Glomerular endothelial cell (primary cell): ENCODE data around the gene CCSER2. TPM values are rescaled to one million over a fixed set of nuclear protein-coding genes. Genes with fewer than 3 reads are reported as not detected.
"Not testable (repeated sequence)": the region's sequence is repeated elsewhere in the genome, so short reads cannot be mapped to it uniquely, and the experiment has no call there.

Source experiments
- DNase-seq: peaks from one replicate; pipeline ENCODE4 v3.0.0-alpha.2; 2011; ENCODE audit warnings: low read depth, low spot score; ENCODE audit errors: extremely low read depth
- total RNA-seq: library from RNA; depleted of rRNA; stranded (reverse); fragments of >200 nt; gene quantifications from 2 replicates; pipeline ENCODE4 v1.2.3, GENCODE V29; 2015

Gene CCSER2
- total RNA-seq, 1 donor from 2014 or later = 44.9 TPM

DNA sequence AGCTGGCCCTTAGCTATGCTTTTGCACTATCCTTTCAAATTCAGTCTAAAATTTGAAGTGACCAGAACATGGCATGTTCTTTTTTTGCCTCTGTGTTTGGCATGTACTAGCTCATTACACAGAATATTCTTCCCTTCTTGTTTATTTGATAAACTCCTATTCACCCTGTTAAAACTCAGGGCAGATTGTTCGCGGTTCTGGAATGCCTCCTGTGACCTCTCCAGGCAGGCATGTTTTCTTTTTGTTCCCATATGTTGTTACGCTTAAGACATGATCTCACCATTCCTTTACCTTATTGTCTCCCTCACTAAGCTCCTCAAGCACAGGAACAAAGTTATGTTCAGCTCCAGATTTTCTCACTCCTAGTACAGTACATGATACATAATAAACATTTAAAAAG, 181.7 kb downstream of the CCSER2 start:
- DNase-seq = no peak

DNA sequence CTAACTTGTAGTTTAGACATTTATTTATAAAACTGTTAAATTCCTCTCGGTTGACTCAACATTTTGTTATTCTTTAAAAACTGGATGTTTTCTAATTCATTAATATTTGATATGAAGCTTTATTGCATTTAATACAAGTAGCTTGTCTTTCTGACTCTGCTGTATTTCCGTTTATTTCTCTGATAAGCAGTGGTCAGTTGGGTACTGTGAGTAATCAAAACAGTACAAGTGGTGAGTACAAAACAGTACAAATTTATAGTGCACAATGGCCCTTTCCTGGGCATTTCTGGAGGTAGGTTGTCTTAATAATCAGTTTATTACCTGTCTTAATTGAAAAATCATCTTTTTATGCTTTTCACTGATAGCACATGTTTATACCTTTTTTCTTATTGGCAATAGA, 182.7 kb downstream of the CCSER2 start:
- no peak for DNase-seq

DNA sequence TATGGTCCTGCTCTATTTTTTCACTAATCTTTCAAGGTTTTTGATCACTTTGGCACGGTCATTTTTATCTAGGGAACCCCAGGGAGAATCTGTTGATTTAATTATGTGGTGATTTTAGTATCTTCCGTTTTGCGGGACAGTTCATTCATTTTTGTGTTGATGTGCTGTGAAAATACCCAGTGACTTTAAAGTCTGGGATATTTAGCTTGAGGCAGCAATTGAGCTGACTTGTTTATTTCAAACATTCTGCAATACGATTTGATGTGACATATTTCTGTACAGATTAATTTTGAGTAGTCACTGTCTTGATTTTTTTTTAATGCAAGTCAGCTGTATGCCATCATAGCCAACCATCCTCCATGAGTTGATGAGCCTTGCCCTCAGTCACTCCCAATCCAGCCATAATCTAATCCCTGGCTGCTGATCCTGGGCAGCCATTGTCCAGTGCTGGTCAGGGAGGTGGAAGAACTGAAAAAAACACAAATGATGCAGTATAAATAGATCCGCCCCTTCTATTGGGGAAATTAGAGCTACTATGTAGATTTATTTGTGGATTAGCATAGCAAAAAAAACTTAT, 183.4 kb downstream of the CCSER2 start:
- no peak for DNase-seq

DNA sequence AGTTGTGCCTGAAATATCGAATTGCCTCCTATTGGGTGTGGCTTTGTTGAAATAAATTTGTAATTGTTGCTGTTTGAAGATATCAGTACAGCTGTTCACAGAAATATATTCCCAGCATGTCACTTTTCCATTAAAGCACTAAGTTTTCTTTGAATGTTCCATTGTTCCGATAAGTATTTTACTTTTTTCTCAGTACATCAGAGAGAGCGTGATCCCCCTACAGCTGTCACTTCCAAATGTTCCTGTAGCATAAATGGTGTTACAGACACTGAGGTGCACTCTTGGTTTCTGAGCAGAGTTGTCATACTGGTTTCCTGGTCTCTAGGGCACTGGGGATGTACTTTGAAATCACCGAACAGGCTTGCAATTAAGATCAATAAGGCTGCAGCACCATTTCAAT, 189.2 kb downstream of the CCSER2 start:
- no peak for DNase-seq

DNA sequence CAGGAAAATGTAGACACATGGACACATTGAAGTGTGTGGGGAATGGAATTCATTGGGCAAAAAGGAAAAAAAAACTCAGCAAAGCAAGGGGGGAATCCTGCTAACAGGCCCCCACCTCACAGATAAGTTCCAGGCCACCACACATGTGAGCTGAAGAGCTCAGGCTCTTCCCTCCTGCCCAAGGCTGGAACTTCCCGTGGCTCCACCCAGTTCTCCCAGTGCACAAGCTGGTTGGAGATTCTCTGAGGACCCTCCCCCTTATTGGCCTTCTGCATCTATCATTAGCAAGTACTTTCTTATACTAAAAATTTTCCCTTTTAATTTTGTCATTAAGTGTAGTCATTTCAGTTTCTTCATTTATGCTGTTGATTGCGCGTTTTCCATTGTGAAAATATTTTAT, 190.8 kb downstream of the CCSER2 start:
- no peak for DNase-seq

DNA sequence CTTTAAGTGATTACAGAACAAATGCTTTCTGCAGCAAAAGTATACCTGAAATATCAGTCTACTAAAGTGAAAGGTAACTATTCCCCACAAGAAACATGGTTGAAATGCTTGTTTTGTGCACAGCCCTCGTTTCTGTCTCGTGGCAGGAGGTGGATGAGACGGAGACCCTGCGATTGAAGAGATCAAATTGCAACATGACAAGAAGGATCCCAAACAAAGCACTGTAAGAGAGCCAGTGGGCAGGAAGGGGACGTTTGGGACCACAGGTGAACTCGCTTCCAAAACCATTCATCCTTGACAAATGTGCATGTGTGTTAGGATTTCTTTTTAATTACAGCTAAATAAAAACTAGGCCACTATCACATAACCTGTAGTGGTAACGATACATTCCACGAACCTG, 192.6 kb downstream of the CCSER2 start:
- DNase-seq = no peak

DNA sequence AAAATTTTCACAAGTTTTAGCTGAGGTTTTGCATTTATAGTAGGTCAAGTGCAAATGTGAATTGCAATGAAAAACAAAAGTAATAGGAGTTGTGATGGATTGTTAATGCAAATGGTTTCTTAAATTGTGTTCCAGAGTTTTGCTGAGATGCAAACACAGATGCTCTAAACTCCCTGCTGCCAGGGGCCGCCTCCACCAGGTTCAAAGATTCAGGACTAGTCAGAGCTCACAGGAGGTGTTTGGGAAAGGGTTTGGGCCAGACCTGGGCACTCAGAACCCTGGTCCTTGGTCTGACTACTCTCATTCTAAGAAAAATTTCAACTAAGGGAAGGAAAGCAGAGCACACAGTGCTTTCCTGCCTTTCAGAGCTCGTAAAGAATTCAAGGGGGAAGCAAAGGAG, 193.1 kb downstream of the CCSER2 start:
- DNase-seq = no peak

DNA sequence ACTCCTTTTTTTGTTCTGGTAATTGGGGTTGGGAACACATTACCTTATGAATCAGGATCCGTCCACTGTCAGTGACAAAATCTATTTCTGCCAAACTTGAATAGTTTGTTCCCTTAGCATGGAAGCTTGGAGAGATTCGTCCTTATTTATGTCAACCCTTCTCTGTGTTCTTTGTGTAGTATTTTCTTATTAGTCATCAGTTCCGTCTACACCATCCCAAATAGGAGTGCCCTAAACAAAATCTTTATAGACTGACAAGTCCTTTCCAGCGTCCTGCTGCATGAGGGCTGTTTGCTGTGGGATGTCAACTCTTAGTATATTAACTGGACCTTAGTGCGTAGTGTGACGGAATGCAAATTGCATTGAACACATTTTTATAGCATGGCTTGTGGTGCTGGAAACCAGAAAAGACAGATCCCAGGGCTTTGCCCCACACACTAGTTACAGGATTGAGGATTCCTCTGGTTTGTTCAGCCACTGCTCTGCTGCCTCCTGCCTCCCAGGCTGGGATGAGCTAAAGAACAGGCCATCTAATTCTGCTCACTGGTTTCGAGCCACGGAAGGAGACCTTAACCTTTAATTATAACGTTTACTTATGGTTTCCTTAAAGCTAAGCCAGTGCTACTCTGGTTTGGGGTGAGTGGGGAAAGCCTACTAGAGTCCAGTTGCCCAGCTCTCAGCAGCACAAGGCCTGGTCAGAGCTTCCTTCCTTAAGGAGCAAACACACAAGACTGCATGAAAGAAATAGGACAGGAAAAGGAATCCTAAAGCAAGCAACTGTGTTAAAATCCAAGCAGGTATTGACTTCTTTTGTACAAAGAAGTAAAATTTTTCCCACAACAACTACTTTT, 194.4 kb downstream of the CCSER2 start:
- no peak for DNase-seq

DNA sequence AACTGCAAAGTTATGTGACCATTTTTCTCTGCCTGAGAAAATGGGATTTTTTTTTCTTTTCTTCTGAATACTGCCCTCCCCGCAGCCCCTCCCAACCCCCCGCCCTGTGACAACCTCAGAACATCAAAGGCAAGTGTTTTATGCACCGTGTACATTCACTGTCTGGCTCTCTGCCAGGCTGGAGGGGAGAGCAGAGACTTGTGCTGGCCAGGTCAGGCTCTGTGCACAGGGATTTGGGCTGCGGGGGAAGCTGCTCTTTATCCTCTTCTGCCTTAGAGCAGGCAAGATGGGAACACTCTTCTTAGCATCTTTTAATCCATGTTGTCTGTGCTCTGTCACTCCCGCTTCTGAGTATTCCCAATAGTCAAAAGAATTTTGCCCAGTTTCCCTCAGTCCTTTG, 195.1 kb downstream of the CCSER2 start:
- DNase-seq = no peak

DNA sequence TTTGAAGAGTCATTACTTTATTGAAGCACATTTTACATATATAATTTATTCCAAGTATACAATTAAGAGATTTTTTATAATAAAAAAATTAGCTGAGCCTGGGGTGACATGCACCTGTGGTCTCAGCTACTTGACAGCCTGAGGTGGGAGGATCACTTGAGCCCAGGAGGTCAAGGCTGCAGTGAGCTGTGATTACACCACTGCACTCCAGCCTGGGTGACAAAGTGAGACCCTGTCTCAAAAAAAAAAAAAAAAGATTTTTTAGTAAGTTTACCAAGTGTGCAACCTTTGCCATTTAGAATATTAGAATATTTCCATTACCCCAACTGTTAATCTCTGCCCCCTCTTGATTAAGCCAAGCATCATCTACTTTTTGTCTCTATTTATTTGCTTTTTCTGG, 196.0 kb downstream of the CCSER2 start:
- no peak for DNase-seq

DNA sequence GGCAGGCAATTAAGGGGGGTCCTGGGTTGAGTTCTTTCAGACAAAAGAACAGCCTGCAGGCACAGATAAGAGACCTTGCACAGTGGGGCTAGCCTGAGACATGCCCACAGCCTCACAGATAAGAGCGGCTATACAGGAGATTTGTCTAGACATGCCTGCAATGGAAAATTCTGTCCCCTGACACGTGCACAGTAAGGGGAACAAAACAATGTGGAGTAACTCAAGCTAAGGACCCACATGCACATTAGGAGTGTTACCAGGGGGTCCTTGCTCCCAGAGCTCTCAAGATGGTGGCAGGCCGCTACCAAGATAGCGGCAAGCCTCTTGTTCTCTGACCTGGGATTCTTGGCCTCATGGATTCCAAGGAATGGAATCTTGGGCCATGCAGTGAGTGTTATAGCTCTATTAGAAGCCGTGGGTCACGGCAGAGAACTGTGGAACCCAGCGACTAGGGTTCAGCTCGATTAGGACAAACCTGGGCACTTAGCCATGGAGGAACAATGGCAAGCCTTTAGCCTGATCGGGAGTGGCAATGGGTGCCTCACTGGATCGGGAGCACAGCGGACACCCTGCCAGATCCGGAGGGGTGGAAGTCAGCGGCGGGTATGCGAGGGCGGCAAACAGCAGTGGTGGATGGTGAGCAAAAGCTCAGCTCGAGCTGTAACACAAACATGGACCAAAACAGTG, 196.9 kb downstream of the CCSER2 start:
- no peak for DNase-seq

DNA sequence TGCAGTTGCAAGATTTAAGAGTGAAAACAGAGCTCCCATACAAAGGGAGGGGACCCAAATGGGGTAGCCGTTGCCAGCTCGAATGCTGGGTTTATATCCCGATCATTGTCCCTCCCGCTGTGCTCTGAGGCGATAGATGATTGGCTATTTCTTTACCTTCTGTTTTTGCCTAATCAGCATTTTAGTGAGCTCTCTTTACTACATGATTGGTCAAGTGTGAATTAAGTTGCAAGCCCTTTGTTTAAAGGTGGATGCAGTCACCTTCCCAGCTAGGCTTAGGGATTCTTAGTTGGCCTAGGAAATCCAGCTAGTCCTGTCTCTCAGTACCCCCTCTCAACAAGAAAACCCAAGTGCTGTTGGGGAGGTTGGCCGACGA, 197.4 kb downstream of the CCSER2 start:
- DNase-seq = not testable (repeated sequence)

DNA sequence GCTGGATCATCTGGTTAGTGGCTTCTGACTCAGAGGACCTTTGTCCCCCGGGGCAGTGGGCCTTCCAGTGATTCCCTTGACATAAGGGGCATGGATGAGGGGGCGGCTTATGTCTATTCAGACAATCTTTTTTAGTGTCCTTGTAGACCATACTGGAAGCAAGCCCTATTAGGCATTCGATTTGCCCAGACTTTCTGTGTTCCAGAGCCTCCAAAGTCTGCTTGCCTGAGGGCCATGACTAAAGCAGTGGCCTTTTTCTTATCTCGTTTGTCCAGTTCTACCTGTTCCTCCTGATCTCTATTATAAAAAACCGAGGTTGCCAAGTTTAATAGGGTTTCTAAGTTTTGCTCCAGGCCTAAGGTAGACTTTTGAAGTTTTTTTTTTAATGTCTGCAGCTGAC, 199.0 kb downstream of the CCSER2 start:
- DNase-seq = not testable (repeated sequence)

DNA sequence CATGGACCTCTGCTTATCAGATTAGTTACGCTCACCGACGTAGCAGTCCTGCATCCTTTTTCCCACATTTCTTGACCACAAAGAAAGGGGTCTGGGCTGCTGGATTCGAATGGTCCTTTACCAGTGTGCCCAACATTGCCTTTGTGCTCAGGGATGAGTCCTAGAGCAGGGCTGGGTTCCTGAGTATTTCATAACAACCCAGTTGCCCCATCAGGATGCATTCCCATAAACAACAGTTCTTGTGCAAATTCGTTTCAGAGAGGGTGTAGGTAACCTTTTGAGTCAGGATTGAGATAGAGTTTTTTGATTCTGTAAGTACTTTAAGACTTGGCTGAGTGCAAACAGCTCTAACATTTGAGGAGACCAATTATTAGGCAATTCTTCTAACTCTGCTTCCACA, 200.1 kb downstream of the CCSER2 start:
- DNase-seq = not testable (repeated sequence)

DNA sequence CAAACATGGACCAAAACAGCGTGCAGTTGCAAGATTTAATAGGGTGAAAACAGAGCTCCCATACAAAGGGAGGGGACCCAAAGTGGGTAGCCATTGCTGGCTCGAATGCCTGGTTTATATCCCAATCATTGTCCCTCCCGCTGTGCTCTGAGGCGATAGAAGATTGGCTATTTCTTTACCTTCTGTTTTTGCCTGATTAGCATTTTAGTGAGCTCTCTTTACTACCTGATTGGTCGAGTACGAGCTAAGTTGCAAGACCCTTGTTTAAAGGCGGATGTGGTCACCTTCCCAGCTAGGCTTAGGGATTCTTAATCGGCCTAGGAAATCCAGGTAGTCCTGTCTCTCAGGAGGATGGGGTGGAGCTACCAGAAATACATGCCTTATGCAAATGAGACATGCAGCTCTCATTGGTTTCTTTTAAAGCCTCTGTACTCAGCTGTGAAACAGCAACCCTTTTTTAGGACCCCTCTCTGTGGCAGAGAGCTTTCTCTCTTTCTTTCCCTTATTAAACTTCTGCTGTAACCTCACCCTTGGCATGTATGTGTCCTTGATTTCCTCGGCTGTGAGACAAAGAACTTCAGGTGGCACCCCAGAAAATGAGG, 202.4 kb downstream of the CCSER2 start:
- no peak for DNase-seq

DNA sequence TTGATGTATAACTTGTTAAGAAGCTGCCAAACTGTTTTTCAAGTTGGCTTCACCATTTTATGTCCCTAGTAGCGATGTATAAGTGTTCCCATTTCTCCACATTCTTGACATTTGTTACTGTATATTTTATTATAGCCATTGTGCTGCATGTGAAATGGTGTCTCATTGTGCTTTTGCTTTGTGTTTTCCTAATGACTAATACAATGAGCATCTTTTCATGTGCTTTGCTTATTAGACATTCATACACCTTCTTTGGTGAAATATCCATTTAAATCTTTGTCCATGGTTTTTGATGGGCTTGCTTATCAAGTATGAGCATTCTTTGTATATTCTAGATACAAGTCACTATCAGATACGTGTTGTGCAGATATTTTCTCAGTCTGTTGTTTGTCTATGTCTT, 203.0 kb downstream of the CCSER2 start:
- no peak for DNase-seq

DNA sequence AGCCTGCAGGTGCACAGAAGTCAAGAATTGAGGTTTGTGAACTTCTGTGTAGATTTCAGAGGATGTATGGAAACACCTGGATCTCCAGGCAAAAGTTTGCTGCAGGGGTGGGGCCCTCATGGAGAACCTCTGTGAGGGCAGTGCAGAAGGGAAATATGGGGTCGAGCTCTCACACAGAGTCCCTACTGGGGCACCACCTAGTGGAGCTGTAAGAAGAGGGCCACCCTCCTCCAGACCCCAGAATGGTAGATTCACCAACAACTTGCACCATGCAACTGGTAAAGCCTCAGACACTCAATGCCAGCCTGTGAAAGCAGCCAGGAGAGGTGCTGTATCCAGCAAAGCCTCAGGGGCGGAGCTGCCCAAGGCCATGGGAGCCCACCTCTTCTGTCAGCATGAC, 205.8 kb downstream of the CCSER2 start:
- no peak for DNase-seq

DNA sequence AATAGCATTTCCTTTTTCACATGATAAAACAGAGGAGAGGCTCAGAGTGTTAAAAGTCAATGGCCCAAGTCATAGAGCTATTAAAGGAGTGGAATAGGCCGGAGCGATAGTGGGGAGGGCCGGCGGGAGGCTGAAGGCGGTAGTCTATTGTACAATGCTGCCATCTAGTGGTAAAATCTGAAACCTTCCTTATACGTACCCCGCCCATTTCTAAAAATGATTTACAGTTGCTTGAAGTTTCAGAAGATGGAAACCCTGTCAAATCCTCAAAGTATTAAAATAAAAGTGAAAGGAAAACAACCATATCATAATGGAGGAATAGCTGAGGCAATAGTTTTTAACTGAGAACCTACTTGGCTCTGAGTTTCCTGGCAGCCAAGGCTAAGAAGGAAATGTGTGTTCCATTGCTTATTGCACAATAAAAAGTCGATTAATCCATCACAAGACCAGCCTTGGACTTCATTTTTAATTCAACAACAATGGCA, 209.1 kb downstream of the CCSER2 start:
- DNase-seq = no peak

DNA sequence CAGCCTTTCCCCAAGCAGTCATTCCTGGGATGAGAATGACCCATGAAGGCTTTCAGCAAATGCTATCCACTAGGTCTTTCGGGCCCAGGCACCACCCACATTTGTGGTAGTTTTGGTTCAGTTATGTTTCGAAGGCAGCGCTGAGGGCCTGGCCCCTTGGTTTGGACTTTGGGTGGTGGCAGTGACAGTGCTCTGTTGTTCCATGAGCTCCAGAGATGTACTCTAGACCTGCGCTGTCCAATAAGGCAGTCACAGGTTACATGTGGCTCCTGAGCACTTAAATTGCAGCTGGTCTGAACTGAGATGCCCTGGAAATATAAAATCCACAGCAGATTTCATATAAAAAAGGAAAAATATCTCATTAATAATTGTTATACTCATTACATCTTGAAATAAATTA, 209.6 kb downstream of the CCSER2 start:
- no peak for DNase-seq

DNA sequence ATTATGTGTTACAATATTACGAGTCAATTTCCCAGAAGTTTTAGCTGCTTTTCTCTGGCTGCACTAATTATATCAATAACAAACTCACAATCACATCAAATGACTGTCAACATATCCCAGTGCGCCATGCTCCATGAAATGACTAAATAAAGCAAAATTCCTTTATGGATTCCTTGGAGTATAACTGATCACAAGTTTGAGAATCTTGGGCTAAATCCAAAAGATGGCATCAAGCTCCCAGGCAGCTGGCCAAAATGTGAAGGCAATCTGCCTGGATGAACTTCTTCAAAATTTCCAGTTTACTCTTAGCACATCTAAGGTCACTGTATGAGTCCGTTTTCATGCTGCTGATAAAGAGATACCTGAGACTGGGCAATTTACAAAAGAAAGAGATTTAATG, 210.8 kb downstream of the CCSER2 start:
- DNase-seq = no peak

DNA sequence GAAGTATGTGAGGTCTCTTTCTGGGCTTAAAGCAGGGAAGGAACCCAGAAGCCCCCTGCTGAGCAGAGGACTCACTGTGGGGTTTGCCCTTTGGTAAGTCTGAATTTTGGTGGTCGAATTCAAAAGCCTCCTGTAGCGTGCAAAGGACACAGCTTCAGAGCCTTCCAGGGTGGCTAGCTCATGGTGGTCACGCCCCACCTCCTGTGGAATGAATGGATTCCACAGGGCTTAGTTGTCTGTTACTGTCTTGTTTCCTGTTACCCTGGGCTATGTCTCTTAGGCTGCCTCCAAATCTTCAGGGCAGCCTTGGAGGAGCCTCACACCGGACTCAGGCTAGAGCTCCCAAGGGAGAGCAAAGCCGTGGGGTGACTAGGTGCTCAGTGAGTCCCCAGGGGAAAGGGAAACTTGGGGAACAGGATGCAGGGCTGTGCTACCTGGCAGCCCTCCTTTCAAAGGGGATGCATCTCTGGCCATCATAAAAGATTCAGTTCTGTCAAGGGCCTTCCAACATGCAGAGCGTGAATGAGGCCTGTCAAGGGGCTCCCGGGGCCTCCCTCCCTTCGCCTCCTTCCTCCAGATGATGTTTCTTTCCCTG, 211.7 kb downstream of the CCSER2 start:
- DNase-seq = no peak
